Stimulated activated CD8-positive, alpha-beta memory T cell treated with anti-CD3 and anti-CD28 coated beads, Interleukin-12 subunit alpha, Interleukin-12 subunit beta, amount 100 ng/mL, for 24 hours (primary cell): ENCODE measurements around the gene MYO5B.

ENCODE experiments used
- DNase-seq: peaks from one replicate; pipeline ENCODE4 v3.0.0-alpha.2; 2020; ENCODE audit errors: extremely low read depth

MYO5B gene

GRCh38 chr18:49855711-49856415 lies 339.1 kb downstream of the MYO5B start:
- DNase-seq = no peak

- no peak for DNase-seq
Observed at GRCh38 chr18:49854681-49855080, 340.3 kb downstream of the MYO5B start.

- DNase-seq = no peak
Observed at GRCh38 chr18:49853436-49853835, 341.5 kb downstream of the MYO5B start.

- no peak for DNase-seq
Observed at GRCh38 chr18:49853011-49853410, 341.9 kb downstream of the MYO5B start.

GRCh38 chr18:49851624-49852023 lies 343.3 kb downstream of the MYO5B start:
- DNase-seq = no peak

- no peak for DNase-seq
Observed at GRCh38 chr18:49850636-49851035, 344.3 kb downstream of the MYO5B start.

GRCh38 chr18:49849331-49850217 lies 345.4 kb downstream of the MYO5B start:
- no peak for DNase-seq

GRCh38 chr18:49848115-49848514 lies 346.8 kb downstream of the MYO5B start:
- no peak for DNase-seq

- DNase-seq = no peak
Observed at GRCh38 chr18:49847524-49847923, 347.4 kb downstream of the MYO5B start.

GRCh38 chr18:49846718-49847470 lies 348.1 kb downstream of the MYO5B start:
- no peak for DNase-seq

GRCh38 chr18:49846361-49846662 lies 348.6 kb downstream of the MYO5B start:
- DNase-seq = no peak

- no peak for DNase-seq
Observed at GRCh38 chr18:49845629-49846360, 349.2 kb downstream of the MYO5B start.

GRCh38 chr18:49844903-49845302 lies 350.0 kb downstream of the MYO5B start:
- no peak for DNase-seq

GRCh38 chr18:49843778-49844625 lies 350.9 kb downstream of the MYO5B start:
- no peak for DNase-seq

GRCh38 chr18:49843131-49843530 lies 351.8 kb downstream of the MYO5B start:
- no peak for DNase-seq

GRCh38 chr18:49842656-49843055 lies 352.3 kb downstream of the MYO5B start:
- no peak for DNase-seq

- DNase-seq = no peak
Observed at GRCh38 chr18:49841236-49842217, 353.4 kb downstream of the MYO5B start.

- DNase-seq = no peak
Observed at GRCh38 chr18:49839012-49839411, 355.9 kb downstream of the MYO5B start.

GRCh38 chr18:49838381-49838780 lies 356.6 kb downstream of the MYO5B start:
- no peak for DNase-seq

GRCh38 chr18:49837889-49838288 lies 357.1 kb downstream of the MYO5B start:
- no peak for DNase-seq
